Bronchial epithelial cell (primary cell): ENCODE data around the gene BCAM. TPM values are rescaled to one million over a fixed set of nuclear protein-coding genes. Genes with fewer than 3 reads are reported as not detected.

Experiments
- DNase-seq: peaks from one replicate; pipeline ENCODE4 v3.0.0-alpha.2; 2010; ENCODE audit warnings: low read depth
- FAIRE-seq: peaks from 2 replicates; lab custom pipeline; 2011; peaks lifted over from hg19 to GRCh38; lab: Jason Lieb, UNC
- H3K27me3 ChIP-seq: 2 replicates; pipeline ENCODE4 v1.5.1; 2011; ENCODE audit warnings: low read length; ENCODE audit not compliant: control insufficient read depth, insufficient read depth
- H3K36me3 ChIP-seq: 2 replicates; pipeline ENCODE4 v1.5.1; 2011; ENCODE audit warnings: low read length; ENCODE audit not compliant: control insufficient read depth, insufficient read depth
- H3K4me3 ChIP-seq: 2 replicates; pipeline ENCODE4 v1.5.1; 2011; ENCODE audit warnings: mild to moderate bottlenecking, low read depth, low read length, control low read depth
- total RNA-seq: library from RNA; depleted of rRNA; stranded (reverse); fragments of >200 nt; gene quantifications from 2 replicates; pipeline ENCODE4 v1.2.1, GENCODE V29; 2014
- TF ChIP-seq, protein P1 (sequence below): IDR thresholded peaks from 2 replicates; pipeline ENCODE4 v1.5.1; 2011; ENCODE audit warnings: mild to moderate bottlenecking, moderate library complexity, low read length, control low read depth, inconsistent platforms; ENCODE audit not compliant: insufficient read depth, severe bottlenecking

The BCAM gene
- total RNA-seq, 1 donor from 2014 or later: 16.6 TPM

DNA sequence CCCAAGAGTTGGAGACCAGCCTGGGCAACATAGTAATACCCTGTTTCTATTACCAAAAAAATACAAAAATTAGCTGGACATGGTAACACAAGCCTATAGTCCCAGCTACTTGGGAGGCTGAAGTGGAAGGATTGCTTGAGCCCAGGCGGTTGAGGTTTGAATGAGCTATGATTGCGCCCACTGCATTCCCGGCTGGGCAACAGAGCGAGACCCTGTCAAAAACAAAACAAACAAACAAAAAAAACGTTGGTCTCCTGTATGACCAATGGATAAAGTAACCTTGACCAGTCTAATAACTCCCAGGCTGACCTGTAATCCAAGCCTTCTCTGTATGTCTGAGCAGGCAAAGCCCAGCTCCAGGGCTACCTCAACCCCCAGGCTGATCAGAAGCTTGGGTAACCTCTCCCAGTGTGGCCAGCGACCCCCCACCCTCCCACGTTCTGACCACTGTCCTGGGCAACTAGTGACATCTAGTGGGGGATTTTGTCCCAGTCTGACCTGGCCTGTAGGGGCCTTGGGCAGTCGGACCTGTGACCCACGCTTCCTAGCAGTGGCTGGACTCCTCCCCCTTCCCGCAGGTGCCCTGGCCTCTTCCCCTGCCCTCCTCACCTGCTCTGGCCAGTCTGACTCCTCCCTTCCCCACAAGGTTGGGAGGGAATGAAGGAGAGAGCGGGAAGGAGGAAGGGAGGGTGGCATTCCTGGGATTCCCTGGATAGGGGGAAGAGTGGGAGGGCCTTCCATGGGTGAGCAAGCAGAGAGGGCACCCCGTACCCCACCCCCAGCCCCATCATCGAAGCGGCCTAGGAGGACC, 1.0 kb upstream of the BCAM start:
- DNase-seq (peak; percentile 53), FAIRE-seq (no peak)
- H3K27me3 ChIP-seq: no peaks in the 10 kb centered on the region
- TF ChIP-seq, protein P1, sequence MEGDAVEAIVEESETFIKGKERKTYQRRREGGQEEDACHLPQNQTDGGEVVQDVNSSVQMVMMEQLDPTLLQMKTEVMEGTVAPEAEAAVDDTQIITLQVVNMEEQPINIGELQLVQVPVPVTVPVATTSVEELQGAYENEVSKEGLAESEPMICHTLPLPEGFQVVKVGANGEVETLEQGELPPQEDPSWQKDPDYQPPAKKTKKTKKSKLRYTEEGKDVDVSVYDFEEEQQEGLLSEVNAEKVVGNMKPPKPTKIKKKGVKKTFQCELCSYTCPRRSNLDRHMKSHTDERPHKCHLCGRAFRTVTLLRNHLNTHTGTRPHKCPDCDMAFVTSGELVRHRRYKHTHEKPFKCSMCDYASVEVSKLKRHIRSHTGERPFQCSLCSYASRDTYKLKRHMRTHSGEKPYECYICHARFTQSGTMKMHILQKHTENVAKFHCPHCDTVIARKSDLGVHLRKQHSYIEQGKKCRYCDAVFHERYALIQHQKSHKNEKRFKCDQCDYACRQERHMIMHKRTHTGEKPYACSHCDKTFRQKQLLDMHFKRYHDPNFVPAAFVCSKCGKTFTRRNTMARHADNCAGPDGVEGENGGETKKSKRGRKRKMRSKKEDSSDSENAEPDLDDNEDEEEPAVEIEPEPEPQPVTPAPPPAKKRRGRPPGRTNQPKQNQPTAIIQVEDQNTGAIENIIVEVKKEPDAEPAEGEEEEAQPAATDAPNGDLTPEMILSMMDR: peak; percentile 31
- peaks cover 8% of the 10 kb centered on the region for H3K36me3 ChIP-seq
- no peak overlapping the region for H3K4me3 ChIP-seq

DNA sequence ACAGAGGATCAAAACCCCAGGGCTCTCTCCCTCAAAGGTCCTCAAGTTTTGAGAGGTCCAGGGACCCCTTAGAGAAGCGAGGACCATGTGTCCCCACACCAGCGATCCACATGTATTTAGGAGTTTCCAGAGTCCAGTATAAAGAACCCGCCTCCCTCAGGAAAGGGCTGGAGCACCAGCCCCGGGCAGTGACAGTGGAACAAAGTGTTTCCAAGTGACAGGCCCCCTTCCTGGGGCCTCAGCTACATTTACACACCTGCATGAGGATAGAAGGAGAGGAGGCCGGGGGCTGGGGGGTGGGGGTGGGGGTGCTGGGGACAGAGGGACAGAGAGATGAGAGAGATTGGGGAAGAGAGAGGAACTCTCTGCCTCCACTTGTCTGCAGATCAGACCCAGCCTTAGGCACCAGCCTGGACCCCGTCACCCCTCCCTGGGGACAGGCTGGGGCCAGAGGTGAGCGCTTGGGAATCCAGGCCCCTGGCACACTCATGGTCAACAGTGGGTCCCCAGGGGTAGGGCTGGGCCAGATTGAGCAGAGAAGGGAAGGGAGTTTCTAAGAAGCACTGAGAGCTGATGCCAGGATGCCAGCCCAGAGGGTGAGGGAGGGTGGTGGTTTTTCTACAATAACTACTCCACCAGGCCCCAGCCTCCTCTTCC, 802 bp downstream of the BCAM start:
- Histone ChIP-seq H3K4me3 (peak overlapping the region; percentile 58), H3K36me3 (peaks cover 23% of the 10 kb centered on the region), H3K27me3 (no peaks in the 10 kb centered on the region)
- DNase-seq (no peak), FAIRE-seq (no peak)
- TF ChIP-seq, protein P1: no peak

DNA sequence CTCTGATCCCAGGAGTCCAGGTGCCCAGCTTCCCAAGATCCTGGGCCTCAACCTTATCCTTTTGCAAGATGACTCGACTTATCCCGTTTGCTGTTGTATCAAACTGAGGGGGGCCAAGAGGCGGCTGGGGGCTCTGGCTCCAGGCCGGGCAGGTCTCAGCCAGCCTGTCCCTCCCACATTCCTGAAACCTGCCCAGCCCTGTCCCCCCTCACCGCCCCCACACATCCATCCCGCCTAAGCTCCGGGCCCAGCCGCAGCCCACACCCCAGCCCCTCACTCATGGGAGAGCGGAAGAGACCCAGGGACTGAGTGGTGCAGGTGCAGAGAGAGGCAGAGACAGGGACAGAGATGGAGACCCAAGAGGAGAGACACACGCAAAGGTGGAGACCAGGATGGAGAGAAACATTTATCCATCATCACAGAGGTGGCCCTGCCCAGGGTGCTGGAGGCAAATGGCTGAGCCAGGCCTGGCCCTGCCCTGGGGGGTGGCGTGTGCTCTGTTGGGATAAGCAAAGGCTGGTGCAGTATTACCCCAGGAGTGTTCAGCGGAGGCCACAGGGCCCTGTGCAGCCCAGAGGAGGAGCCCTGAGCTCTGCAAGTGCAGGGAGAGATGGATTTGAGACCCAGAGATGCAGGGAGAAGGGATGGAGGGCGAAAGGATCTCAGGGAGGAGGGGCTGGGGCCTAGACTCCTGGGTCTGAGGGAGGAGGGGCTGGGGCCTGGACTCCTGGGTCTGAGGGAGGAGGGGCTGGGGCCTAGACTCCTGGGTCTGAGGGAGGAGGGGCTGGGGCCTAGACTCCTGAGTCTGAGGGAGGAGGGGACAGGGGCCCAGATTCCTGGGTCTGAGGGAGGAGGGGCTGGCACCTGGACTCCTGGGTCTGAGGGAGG, 1.6 kb downstream of the BCAM start:
- H3K4me3 ChIP-seq: peak overlapping the region; percentile 58
- TF ChIP-seq, protein P1: no peak

DNA sequence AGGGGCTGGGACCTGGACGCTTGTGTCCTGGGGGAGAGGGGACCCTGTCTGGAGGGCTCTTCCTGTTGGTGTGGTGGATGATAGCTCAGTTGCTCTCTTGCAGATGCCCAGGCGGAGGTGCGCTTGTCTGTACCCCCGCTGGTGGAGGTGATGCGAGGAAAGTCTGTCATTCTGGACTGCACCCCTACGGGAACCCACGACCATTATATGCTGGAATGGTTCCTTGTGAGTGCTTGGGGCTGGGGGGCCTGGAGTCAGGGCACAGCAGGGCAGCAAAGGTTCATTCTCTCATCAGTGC, 2.2 kb downstream of the BCAM start:
- no peak for DNase-seq
- Histone ChIP-seq H3K36me3 (peaks cover 28% of the 10 kb centered on the region), H3K27me3 (no peaks in the 10 kb centered on the region), H3K4me3 (no peak overlapping the region)
- no peak for FAIRE-seq
- TF ChIP-seq, protein P1: no peak

More for the DNA sequence above, 1.6 kb downstream of the BCAM start:
- Histone ChIP-seq H3K36me3 (peaks cover 27% of the 10 kb centered on the region), H3K27me3 (no peaks in the 10 kb centered on the region)
- FAIRE-seq (no peak), DNase-seq (peak; percentile 47)

DNA sequence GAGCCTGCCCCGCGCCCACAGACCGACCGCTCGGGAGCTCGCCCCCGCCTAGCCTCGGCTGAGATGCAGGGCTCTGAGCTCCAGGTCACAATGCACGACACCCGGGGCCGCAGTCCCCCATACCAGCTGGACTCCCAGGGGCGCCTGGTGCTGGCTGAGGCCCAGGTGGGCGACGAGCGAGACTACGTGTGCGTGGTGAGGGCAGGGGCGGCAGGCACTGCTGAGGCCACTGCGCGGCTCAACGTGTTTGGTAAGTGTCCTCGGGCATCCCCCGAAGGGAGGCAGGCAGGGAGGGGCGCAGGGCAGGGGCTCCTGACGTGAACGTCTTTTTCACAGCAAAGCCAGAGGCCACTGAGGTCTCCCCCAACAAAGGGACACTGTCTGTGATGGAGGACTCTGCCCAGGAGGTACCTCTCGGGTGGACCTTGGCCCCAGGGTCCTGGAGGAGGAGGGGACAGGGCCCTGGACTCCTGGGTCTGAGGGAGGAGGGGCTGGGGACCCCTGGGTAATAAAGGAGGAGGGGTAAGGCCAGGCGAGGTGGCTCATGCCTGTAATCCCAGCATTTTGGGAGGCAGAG, 3.3 kb downstream of the BCAM start:
- FAIRE-seq (no peak), DNase-seq (no peak)
- Histone ChIP-seq H3K36me3 (peaks cover 28% of the 10 kb centered on the region), H3K4me3 (no peak overlapping the region), H3K27me3 (no peaks in the 10 kb centered on the region)
- TF ChIP-seq, protein P1: no peak
